Measurements from ENCODE around the gene PORCN.

The PORCN gene

GRCh38 chrX:48471504-48471903 is 37.3 kb upstream of the PORCN start:
- no peak overlapping the region for H3K4me3 ChIP-seq (replicated peaks; ENCODE audit: low read depth, low read length)
- no peak for DNase-seq (ENCODE audit: extremely low read depth, low read depth)
- TF ChIP-seq CTCF (IDR thresholded peaks at IDR 0.05; ENCODE audit: low read depth, low read length, missing control alignments), result no peak

GRCh38 chrX:48472225-48472624 is 36.6 kb upstream of the PORCN start:
- TF ChIP-seq CTCF (IDR thresholded peaks at IDR 0.05; ENCODE audit: low read depth, low read length, missing control alignments), result no peak
- no peak overlapping the region for H3K4me3 ChIP-seq (replicated peaks; ENCODE audit: low read depth, low read length)
- DNase-seq (ENCODE audit: extremely low read depth, low read depth), result no peak

- DNase-seq (ENCODE audit: extremely low read depth, low read depth), result no peak
- no peak for TF ChIP-seq CTCF (IDR thresholded peaks at IDR 0.05; ENCODE audit: low read depth, low read length, missing control alignments)
- H3K4me3 ChIP-seq (replicated peaks; ENCODE audit: low read depth, low read length), result no peak overlapping the region
Measured at GRCh38 chrX:48472851-48473703, 35.7 kb upstream of the PORCN start.

- TF ChIP-seq CTCF (IDR thresholded peaks at IDR 0.05; ENCODE audit: low read depth, low read length, missing control alignments), result no peak
- DNase-seq (ENCODE audit: extremely low read depth, low read depth), result no peak
Measured at GRCh38 chrX:48473704-48473990, 35.1 kb upstream of the PORCN start.

GRCh38 chrX:48474127-48474526 is 34.7 kb upstream of the PORCN start:
- no peak for TF ChIP-seq CTCF (IDR thresholded peaks at IDR 0.05; ENCODE audit: low read depth, low read length, missing control alignments)
- no peak for DNase-seq (ENCODE audit: extremely low read depth, low read depth)
- no peak overlapping the region for H3K4me3 ChIP-seq (replicated peaks; ENCODE audit: low read depth, low read length)

More at GRCh38 chrX:48473704-48473990, 35.1 kb upstream of the PORCN start:
- no peak overlapping the region for H3K4me3 ChIP-seq (replicated peaks; ENCODE audit: low read depth, low read length)

- no peak for DNase-seq (ENCODE audit: extremely low read depth, low read depth)
- peak overlapping the region; percentile 75 for H3K4me3 ChIP-seq (replicated peaks; ENCODE audit: low read depth, low read length)
- no peak for TF ChIP-seq CTCF (IDR thresholded peaks at IDR 0.05; ENCODE audit: low read depth, low read length, missing control alignments)
Measured at GRCh38 chrX:48474581-48474980, 34.2 kb upstream of the PORCN start.

GRCh38 chrX:48475296-48475695 is 33.5 kb upstream of the PORCN start:
- peak overlapping the region; percentile 75 for H3K4me3 ChIP-seq (replicated peaks; ENCODE audit: low read depth, low read length)
- DNase-seq (ENCODE audit: extremely low read depth, low read depth), result no peak

More at GRCh38 chrX:48475296-48475695, 33.5 kb upstream of the PORCN start:
- TF ChIP-seq CTCF (IDR thresholded peaks at IDR 0.05; ENCODE audit: low read depth, low read length, missing control alignments), result no peak
